HG03196 (cell line): ENCODE measurements around the gene L1TD1.
"Not testable (repeated sequence)": the region's sequence is repeated elsewhere in the genome, so short reads cannot be mapped to it uniquely, and the experiment has no call there.

Experiments
- ATAC-seq: cut with Tn5 transposase; IDR thresholded peaks from one replicate; pipeline ENCODE4 v1.9.1; 2021; ENCODE audit not compliant: unreplicated experiment

The L1TD1 gene

DNA sequence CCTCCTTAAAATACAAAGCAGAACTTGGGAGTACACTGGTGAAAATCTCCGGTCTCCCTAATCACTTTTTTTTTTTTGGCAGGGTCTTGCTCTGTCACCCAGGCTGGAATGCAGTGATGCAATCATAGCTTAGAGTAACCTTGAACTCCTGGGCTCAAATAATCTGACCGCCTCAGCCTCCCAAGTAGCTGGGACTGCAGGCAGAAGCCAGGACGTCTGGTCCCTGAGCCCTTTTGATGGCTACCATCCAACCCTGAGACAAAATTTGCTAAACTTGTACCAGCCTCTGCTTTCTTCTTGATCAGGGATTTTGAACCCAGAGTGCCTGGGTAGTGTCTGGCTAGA is 4.1 kb downstream of the L1TD1 start:
- no peak for ATAC-seq

DNA sequence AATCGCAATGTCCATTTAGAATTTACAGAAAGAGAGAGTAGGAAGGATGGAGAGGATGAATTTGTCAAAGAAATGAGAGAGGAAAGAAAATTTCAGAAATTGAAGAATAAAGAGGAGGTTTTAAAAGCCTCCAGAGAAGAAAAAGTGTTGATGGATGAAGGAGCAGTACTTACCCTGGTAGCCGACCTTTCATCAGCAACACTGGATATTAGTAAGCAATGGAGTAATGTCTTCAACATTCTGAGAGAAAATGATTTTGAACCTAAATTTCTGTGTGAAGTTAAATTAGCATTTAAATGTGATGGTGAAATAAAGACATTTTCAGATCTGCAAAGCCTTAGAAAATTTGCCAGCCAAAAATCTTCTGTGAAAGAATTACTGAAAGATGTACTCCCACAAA is 12.5 kb downstream of the L1TD1 start:
- no peak for ATAC-seq

DNA sequence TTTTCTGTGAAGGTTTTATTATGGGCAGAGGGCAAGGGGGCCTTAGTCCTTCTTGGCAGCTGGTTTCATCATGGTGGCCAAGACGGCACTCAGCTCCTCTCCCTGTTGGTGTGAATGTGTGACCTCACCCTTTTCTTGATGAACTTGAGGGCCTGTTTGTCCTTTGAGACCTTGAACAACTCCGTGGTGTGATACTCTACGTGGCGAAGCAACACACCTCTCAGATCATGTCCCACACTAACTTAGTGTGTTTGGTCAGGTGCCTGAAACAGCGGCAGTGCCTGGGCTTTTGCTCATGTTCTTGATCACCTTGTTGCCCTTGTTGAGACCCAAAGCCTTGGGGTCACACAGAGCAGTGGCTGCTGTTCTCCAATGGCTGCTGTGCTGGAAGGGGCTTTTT is 13.4 kb downstream of the L1TD1 start:
- ATAC-seq, result no peak

DNA sequence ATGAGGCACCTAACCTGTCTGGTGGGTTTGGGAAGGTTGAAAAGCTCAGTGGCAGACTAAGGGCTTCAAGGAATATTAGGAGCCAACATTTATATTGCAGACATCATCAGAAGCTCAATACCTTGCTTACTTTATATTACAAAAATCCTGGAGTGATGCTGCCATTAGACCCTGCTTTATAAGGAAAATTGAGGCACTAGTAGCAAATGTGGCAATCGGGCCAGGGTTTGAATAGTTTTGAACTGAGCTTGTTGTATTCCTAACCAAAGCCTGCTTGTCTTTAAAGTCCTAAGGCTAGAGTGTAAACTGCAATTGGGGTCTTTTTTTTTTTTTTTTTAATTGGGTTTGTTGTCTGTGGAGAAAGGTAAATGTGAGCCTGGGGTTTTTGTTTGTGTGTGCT is 14.3 kb downstream of the L1TD1 start:
- no peak for ATAC-seq

DNA sequence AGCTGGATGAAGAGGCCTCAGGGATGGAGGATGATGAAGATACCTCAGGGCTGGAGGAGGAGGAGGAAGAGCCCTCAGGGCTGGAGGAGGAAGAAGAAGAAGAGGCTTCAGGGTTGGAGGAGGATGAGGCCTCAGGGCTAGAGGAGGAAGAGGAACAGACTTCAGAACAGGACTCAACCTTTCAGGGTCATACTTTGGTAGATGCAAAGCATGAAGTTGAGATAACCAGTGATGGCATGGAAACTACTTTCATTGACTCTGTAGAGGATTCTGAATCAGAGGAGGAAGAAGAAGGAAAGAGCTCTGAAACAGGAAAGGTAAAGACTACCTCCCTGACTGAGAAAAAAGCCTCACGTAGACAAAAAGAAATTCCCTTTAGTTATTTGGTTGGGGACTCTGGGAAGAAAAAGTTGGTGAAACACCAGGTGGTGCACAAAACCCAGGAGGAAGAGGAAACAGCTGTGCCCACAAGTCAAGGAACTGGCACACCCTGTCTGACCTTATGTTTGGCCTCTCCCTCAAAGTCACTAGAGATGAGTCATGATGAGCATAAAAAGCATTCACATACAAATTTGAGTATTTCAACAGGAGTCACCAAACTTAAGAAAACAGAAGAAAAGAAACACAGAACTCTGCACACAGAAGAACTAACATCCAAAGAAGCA is 15.4 kb downstream of the L1TD1 start:
- ATAC-seq, result no peak

DNA sequence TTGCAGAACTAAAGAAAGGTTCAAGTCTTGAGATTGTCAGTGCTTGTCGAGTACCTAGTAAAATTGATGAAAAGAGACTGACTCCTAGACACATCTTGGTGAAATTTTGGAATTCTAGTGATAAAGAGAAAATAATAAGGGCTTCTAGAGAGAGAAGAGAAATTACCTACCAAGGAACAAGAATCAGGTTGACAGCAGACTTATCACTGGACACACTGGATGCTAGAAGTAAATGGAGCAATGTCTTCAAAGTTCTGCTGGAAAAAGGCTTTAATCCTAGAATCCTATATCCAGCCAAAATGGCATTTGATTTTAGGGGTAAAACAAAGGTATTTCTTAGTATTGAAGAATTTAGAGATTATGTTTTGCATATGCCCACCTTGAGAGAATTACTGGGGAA is 16.3 kb downstream of the L1TD1 start:
- no peak for ATAC-seq

DNA sequence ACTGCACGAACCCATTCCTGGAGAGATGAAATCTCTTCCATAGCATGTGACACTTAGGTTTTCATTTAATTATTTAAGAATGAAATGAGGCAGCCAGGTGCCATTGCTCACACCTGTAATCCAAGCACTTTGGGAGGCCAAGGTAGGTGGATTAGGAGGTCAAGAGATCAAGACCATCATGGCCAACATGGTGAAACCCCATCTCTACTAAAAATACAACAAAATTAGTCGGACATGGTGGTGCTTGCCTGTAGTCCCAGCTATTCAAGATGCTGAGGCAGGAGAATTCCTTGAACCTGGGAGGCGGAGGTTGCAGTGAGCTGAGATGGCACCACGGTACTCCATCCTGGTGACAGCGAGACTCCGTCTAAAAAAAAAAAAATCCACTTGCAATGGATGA is 17.8 kb downstream of the L1TD1 start:
- ATAC-seq, result no peak

DNA sequence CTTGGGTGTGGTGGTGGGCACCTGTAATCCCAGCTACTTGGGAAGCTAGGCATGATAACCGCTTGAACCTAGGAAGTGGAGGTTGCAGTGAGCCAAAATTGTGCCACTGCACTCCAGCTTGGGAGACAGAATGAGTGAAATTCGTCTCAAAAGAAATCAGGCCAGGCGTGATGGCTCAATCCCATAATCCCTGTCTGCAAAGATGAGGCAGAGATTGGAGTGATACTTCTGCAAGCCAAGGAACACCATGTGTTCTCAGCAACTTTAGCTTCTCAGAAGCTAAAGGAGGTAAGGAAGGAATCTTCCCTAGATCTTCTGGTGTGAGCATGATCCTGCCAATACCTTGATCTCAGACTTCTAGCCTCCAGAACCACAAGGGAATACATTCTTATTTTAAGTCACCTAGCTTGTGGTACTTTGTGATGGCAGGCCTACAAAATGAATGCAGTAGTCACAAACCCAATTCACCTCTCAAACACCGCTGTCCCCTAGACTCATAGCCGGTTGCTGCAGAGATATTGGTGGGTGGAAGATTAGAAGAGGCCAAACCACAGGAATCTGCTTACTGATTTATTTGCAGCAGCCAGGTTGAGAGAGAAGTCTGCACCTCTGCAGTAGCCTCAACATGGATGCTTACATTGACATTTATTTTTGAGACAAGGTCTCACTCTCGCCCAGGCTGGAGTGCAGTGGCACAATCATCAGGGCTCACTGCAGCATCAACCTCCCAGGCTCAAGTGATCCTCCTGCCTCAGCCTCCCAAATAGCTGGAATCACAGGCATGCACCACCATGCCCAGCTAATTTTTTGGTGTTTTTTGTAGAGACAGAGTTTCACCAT is 18.6 kb downstream of the L1TD1 start:
- no peak for ATAC-seq

DNA sequence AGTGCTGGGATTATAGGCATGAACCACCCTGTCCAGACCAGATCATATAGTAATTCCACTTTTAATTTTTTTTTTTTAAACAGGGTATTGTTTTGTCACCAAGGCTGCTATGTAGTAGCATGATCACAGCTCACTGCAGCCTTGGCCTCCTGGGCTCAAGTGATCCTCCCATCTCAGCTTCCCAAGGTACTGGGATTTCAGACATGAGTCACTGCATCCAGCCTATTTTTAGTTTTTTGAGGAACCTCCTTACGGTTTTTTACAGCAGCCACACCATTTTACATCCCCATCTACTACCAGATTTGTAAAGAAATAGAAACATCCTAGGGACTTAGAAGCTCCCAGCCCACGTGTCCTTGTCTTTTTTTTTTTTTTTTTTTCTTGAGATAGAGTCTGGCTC is 24.0 kb downstream of the L1TD1 start:
- ATAC-seq, result no peak

DNA sequence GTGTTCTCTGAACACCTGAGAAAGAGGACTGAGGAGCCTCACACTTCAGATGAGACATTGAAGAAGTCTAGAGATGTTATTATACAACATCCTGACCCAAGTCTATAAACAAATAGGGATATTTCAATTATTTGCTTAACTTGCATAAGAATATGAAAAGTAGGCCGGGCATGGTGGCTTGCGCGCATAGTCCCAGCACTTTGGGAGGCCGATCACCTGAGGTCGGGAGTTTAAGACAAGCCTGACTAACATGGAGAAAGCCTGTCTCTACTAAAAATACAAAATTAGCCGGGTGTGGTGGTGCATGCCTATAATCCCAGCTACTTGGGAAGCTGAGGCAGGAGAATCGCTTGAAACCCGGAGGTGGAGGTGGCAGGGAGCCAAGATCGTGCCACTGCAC is 25.8 kb downstream of the L1TD1 start:
- not testable (repeated sequence) for ATAC-seq

DNA sequence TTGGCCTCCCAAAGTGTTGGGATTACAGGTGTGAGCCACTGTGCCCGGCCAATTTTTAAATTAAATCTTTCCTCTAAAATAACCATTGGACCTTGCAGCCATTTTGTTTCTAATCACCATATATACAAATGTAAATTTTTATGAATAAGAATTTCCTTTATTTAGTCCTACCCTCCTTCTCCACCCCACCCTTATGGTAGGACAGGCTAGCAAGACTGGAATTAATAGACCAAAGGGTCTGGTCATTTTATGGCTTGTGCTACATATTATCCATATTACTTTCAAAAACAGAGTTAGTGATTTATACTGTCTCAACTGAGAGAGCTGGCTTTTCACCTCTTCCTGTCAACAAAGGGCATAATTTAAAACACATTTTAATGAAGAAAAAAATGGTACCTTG is 26.5 kb downstream of the L1TD1 start:
- no peak for ATAC-seq

DNA sequence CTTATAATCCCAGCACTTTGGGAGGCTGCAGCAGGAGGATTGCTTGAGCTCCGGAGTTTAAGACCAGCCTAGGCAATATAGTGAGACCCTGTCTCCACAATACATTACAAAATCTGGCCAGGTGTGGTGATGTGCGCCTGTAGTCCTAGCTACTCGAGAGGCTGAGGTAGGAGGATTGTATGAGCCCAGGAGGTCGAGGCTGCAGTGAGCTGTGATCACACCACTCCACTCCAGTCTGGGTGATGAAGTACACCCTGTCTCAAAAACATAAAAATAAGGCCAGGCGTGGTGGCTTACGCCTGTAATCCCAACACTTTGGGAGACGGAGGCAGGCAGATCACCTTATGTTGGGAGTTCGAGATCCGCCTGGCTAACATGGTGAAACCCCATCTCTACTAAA is 27.7 kb downstream of the L1TD1 start:
- no peak for ATAC-seq

DNA sequence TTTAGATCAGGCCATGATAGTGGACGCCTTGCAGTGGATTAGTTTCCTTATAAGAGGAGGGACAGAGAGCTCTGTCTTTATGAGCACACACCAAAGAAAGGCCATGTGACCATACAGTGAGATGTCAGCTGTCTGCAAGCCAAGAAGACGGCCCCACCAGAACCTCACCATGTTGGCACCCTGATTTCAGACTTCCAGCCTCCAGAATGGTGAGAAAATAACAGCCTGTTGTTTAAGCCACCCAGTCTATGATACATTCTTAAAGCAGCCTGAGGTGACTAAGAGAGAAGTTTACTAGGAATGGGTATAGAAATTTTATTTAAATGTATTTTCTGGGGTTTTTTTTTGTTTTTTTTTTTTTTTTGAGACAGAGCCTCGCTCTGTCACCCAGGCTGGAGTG is 29.5 kb downstream of the L1TD1 start:
- no peak for ATAC-seq

DNA sequence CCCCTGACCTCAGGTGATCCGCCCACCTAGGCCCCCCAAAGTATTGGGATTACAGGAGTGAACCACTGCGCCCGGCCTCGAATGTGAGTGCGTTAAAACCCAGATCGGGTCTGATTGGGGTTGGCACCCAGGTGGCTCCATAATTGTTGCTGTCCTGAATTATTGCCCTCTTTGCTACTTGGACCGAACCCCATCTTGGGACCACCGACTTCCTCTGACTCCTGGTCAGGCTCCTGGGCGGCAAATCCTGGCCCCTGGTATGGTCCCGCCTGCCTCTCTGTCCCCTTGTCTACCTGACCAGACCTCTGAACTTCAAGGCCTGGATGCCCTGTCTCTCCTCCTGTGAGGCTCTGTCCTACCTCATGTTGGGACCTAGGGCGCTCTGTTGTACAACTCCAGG is 32.8 kb downstream of the L1TD1 start:
- ATAC-seq, result no peak

DNA sequence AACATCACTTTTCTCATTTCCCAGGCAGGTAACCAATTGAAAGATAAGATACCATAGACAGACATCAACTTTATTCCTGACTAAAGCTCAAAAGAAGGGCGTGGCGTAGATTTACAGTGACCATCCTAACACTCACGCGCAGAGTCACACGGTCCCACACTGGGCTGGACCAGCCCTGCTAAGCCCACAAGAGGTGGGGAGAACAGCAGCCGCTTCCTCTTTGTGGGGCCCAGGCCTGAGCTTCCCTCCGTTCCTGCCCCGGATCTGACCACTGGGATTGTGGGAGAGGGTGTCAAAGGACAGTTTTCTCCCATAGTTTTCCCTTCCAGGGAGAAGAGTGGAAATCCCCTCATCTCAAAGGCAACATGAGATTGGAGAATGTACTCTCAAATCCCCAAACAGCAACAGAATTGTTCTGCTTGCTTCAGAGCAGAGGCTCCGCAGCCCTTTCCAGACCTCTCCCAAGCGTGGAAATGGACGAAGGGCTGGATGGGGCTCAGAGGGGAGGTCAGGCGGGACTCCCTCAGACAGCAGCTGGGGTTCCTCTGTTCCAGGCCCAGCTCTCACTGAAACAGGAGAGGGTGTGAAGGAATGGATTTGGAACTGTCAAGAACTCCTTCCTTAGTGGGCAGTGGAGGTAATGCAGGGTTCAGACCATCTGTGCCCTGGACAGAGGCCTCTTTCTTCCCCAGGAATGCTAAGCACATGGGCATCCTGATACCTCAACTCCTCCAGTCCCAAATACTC is 33.7 kb downstream of the L1TD1 start:
- no peak for ATAC-seq

DNA sequence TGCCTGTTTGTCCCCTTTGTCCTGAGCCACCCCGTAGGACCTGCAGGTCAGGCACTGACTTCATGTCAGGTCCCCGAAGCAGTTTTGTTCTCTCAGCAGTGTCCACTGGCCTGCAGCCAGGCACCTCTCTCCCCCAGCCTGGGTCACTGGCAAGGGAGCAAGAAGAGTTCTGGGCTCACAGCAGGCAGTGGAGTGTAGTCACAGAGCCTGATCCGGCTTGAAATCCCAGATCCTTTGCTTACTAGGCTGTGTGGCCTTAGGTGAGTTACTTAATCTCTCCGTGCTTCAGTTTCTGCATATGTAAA is 34.2 kb downstream of the L1TD1 start:
- ATAC-seq, result no peak

DNA sequence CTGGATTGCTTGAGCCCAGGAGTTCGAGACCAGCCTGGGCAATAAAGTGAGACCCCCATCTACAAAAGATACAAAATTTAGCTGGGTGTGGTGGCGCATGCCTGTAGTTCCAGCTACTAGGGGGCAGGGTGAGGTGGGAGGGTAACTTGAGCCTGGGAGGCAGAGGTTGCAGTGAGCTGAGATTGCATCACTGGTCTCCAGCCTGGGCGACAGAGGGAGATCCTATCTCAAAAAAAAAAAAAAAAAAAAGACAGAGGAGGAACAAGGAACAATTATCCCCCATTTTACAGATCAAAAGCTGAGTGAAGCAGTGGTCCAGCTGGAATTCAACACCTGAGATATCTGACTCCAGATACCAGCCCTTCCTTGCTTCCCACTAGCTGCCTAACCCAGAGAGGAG is 34.8 kb downstream of the L1TD1 start:
- ATAC-seq, result no peak

DNA sequence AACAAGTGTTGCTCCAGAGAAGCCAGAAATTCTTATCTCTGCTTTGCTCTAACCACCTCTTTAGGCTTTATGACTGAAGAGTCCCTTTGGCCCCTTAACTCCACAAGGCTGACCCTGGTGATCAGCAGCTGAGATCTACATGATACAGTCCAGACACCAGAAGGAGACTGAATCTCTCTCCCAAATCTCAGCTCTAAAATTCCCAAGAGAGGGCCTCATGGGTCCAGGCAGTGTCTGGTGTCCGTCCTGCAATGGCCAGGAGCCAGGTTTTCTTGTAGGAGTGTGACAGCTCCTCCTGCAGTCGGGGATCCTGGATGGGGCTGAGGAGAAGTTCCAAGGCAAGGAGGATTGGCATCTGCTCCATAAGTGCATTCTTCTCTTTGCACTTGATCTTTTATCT is 35.3 kb downstream of the L1TD1 start:
- no peak for ATAC-seq

DNA sequence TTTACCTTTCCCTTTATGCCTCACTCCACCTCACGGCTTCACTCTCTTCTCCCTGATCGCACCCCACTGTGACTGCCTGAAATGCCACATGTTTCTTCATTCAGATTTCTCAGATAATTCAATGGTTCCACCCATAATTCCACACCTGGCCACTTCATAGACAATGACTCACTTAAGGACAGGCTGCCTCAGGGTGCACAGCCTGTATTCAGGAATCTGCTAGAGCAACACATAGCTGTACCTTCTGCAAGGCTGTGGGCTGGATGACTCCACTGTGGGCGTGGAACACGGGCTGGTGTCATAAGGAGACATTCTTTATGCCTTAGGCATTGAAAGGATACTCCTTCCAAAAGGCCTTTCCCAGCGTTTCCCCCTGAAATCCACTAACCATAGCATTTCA is 36.1 kb downstream of the L1TD1 start:
- no peak for ATAC-seq

DNA sequence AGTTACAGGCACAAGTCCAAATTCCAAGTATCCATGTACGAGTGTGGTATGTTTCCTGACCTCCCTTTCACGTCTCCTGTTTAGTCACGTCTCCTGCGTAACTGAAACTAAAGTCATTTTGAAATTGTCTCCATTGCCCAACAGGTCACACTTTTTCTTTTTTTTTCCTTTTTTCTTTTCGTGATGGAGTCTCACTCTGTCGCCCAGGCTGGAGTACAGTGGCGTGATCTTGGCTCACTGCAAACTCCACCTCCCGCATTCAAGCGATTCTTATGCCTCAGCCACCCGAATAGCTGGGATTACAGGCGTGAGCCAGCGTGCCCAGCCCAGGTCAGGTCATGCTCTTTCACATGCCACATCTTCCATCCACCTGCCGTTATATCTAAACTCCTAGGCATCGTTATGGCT is 38.2 kb downstream of the L1TD1 start:
- ATAC-seq, result no peak

DNA sequence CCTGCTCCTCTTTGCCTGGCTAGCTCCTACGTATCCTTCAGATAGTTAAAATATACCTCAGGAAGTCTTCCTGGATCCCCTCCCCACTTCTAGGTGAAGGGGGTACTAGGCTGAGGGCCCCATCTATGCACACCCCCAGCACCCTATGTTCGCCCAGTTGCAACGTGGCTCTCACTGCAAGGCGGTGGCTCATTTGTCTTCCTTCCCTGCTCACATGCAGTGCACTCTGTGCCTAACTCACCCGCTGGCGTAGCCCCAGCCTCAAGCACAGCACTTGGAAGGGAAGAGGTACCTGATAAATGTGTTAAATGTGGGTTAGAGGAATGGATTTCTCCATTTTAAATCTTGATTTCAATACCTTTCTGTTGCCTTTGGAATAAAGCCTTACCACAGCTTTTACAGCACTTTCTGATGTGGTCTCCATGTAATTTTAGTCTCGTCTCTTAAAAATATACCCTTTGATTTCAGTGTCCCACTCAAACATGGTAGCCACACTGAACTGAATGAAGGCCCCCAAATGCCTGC is 39.3 kb downstream of the L1TD1 start:
- no peak for ATAC-seq

DNA sequence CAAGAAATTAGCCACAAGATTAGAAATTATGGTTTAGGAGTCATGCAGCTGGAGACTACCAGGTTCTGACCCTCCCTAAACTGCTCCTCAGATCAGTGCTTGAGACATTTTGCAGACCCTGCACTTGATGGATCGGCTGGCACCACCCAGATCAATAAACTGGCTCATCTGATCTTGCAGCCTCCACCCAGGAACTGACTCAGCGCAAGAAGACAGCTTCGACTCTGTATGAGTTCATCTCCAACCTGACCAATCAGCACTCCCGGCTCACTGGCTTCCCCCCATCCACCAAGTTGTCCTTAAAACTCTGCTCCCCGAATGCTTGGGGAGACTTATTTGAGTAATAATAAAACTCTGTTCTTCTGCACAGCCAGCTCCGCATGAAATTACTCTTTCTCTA is 40.0 kb downstream of the L1TD1 start:
- no peak for ATAC-seq
